ENCODE results near the gene TRMT6.

- TF ChIP-seq CTCF (IDR thresholded peaks at IDR 0.05 in 4 of 5, conservative IDR thresholded peaks at IDR 0.05 in 1 of 5) (no peak), POLR2A (IDR thresholded peaks at IDR 0.05) (no peak)
Observed at GRCh38 chr20:5945963-5946362, 4.4 kb downstream of the TRMT6 start.
